HCT116 (cell line): ENCODE measurements around the gene IMMP2L. TPM values are rescaled to one million over a fixed set of nuclear protein-coding genes. Genes with fewer than 3 reads are reported as not detected.
"Not testable (repeated sequence)": the region's sequence is repeated elsewhere in the genome, so short reads cannot be mapped to it uniquely, and the experiment has no call there.

Experiments
- ATAC-seq: fragments of 200-7000 bp; cut with Tn5 transposase; 2 replicates; pipeline ENCODE4 v1.9.1; 2020; ENCODE audit warnings: mild to moderate bottlenecking, moderate library complexity
- BruUV-seq: library from RNA; stranded (reverse); fragments of 400-500 nt; replicated peaks from 2 replicates; lab custom pipeline; 2021; lab: Mats Ljungman, UMichigan
- CTCF ChIA-PET: fragments of 300-600 bp; sonication (Branson Sonifier 250); formaldehyde crosslinking; loops from one replicate; lab custom pipeline; 2021; ENCODE audit warnings: antibody characterized with exemption; lab: Charles Lee
- POLR2A ChIA-PET: fragments of 300-600, 350-600 bp; sonication (Branson Sonifier 250); formaldehyde crosslinking; loops from one replicate; lab custom pipeline; 2021; ENCODE audit warnings: antibody characterized with exemption; lab: Charles Lee
- RAD21 ChIA-PET, 2 experiments: fragments of 300-600 bp; sonication (Branson Sonifier 250); formaldehyde crosslinking; loops; one replicate each; lab custom pipeline; 2023; ENCODE audit warnings: low total read pairs in 2 of 2; ENCODE audit not compliant: uncharacterized antibody in 2 of 2, unreplicated experiment in 2 of 2, low non-redundant PET in 1 of 2; lab: Charles Lee
- DNase-seq: peaks from one replicate; pipeline ENCODE4 v3.0.0-alpha.2; 2010; ENCODE audit warnings: low read depth, low spot score
- H2AFZ ChIP-seq: fragments of 200-600 bp; shearing (Covaris generic), sonication (generic); 2 replicates; pipeline ENCODE4 v1.6.1; 2017; ENCODE audit warnings: low read depth, mixed run types, mixed read lengths, antibody characterized with exemption, low read length; ENCODE audit not compliant: poor library complexity, severe bottlenecking
- H3K27ac ChIP-seq: 2 replicates; pipeline ENCODE4 v1.5.1; 2012; ENCODE audit warnings: low read depth, low read length
- H3K27me3 ChIP-seq: fragments of 200-600 bp; sonication (generic); 2 replicates; pipeline ENCODE4 v1.6.1; 2016; ENCODE audit warnings: mixed run types, low read length, mixed read lengths; ENCODE audit not compliant: insufficient read depth
- H3K36me3 ChIP-seq, 2 experiments: fragments of 200-500 bp in 1 of 2; fragments of 200-600 bp in 1 of 2; sonication (Bioruptor generic) in 1 of 2; sonication (generic) in 1 of 2; 2 replicates each; pipeline versions ENCODE4 v1.5.1 to v1.6.1; 2014 to 2016; ENCODE audit warnings: low read length in 2 of 2, inconsistent platforms in 1 of 2, mixed read lengths in 1 of 2, mixed run types in 1 of 2; ENCODE audit not compliant: insufficient read depth in 2 of 2, control insufficient read depth in 1 of 2
- H3K4me1 ChIP-seq, 2 experiments: fragments of 200-600 bp in 1 of 2; sonication (generic) in 1 of 2; 2 replicates each; pipeline versions ENCODE4 v1.5.1 to v1.6.1; 2012 to 2017; ENCODE audit warnings: low read length in 2 of 2, inconsistent platforms in 1 of 2, mild to moderate bottlenecking in 1 of 2, mixed read lengths in 1 of 2, mixed run types in 1 of 2, moderate library complexity in 1 of 2; ENCODE audit not compliant: insufficient read depth in 2 of 2, control insufficient read depth in 1 of 2
- H3K4me2 ChIP-seq: fragments of 200-600 bp; sonication (generic); 2 replicates; pipeline ENCODE4 v1.6.1; 2017; ENCODE audit warnings: mixed run types, low read length, mixed read lengths
- H3K4me3 ChIP-seq, 2 experiments: fragments of 200-600 bp in 1 of 2; sonication (generic) in 1 of 2; replicated peaks in 1 of 2; 2 replicates each; pipeline ENCODE4 v1.5.1; 2011 to 2016; ENCODE audit warnings: low read length in 2 of 2, control low read depth in 1 of 2, low read depth in 1 of 2, mild to moderate bottlenecking in 1 of 2, mixed read lengths in 1 of 2, mixed run types in 1 of 2
- H3K79me2 ChIP-seq: fragments of 200-600 bp; sonication (generic); 2 replicates; pipeline ENCODE4 v1.6.1; 2017; ENCODE audit warnings: mild to moderate bottlenecking, mixed run types, low read length, moderate library complexity, mixed read lengths; ENCODE audit not compliant: insufficient read depth
- H3K9ac ChIP-seq: fragments of 200-600 bp; sonication (generic); 2 replicates; pipeline ENCODE4 v1.6.1; 2016; ENCODE audit warnings: low read length, mixed read lengths
- H3K9me2 ChIP-seq: fragments of 200-600 bp; sonication (generic), shearing (Covaris generic); 2 replicates; pipeline ENCODE4 v1.6.1; 2017; ENCODE audit warnings: mixed run types, mild to moderate bottlenecking, moderate library complexity; ENCODE audit not compliant: insufficient read depth
- H3K9me3 ChIP-seq, 2 experiments: fragments of 200-500 bp in 1 of 2; fragments of 200-600 bp in 1 of 2; sonication (Bioruptor generic) in 1 of 2; sonication (generic) in 1 of 2; 2 replicates each; pipeline ENCODE4 v1.6.1; 2014 to 2017; ENCODE audit warnings: low read length in 2 of 2, mixed read lengths in 2 of 2, inconsistent platforms in 1 of 2, low read depth in 1 of 2, mild to moderate bottlenecking in 1 of 2, mixed run types in 1 of 2, moderate library complexity in 1 of 2; ENCODE audit not compliant: control insufficient read depth in 1 of 2, insufficient read depth in 1 of 2
- H4K20me1 ChIP-seq: fragments of 200-600 bp; sonication (generic), shearing (Covaris generic); 2 replicates; pipeline ENCODE4 v1.6.1; 2017; ENCODE audit warnings: mixed run types, mild to moderate bottlenecking, moderate library complexity; ENCODE audit not compliant: insufficient read depth
- CEBPB ChIP-seq: IDR thresholded peaks from 2 replicates; pipeline ENCODE4 v1.6.1; 2012; ENCODE audit warnings: low read depth
- ELF1 ChIP-seq: IDR thresholded peaks from 2 replicates; pipeline ENCODE4 v1.6.1; 2012; ENCODE audit warnings: low read depth, borderline replicate concordance
- EZH2phosphoT487 ChIP-seq: fragments of 200-600 bp; IDR thresholded peaks from 2 replicates; pipeline ENCODE4 v1.6.1; 2018; ENCODE audit warnings: antibody characterized with exemption, borderline replicate concordance
- FOSL1 ChIP-seq: IDR thresholded peaks from 2 replicates; pipeline ENCODE4 v1.6.1; 2012; ENCODE audit warnings: low read depth
- JUND ChIP-seq: IDR thresholded peaks from 2 replicates; pipeline ENCODE4 v1.6.1; 2012
- POLR2A ChIP-seq: IDR thresholded peaks from 2 replicates; pipeline ENCODE4 v1.7.0; 2011; ENCODE audit warnings: borderline replicate concordance; ENCODE audit not compliant: insufficient read depth, insufficient read length; ENCODE audit errors: extremely low read depth
- POLR2AphosphoS5 ChIP-seq: IDR thresholded peaks from 2 replicates; pipeline ENCODE4 v1.6.1; 2011; ENCODE audit warnings: mild to moderate bottlenecking, low read depth, low read length, moderate library complexity
- RAD21 ChIP-seq: IDR thresholded peaks from 2 replicates; pipeline ENCODE4 v1.6.1; 2012; ENCODE audit warnings: low read depth, mild to moderate bottlenecking
- SP1 ChIP-seq: IDR thresholded peaks from 2 replicates; pipeline ENCODE4 v1.6.1; 2012; ENCODE audit warnings: low read depth
- SRF ChIP-seq: IDR thresholded peaks from 2 replicates; pipeline ENCODE4 v1.6.1; 2012; ENCODE audit warnings: low read depth
- YY1 ChIP-seq: IDR thresholded peaks from 2 replicates; pipeline ENCODE4 v1.6.1; 2011; ENCODE audit warnings: low read length, low read depth, moderate library complexity, mild to moderate bottlenecking; ENCODE audit not compliant: insufficient replicate concordance; ENCODE audit errors: extremely low read depth
- ZFX ChIP-seq: fragments of 450-650 bp; IDR thresholded peaks from 2 replicates; pipeline ENCODE4 v1.6.1; 2017
- intact Hi-C: fragments of 100-400 bp; cut with micrococcal nuclease; formaldehyde crosslinking; loops from 2 replicates; pipeline ENCODE4 v1.10.0; 2022
- total RNA-seq: library from RNA; stranded (reverse); gene quantifications from one replicate; pipeline ENCODE4 v1.2.1, GENCODE V29; 2021; ENCODE audit not compliant: unreplicated experiment
- TF ChIP-seq, protein P1 (sequence below): IDR thresholded peaks from 2 replicates; pipeline ENCODE4 v1.6.1; 2011; ENCODE audit warnings: mild to moderate bottlenecking, low read length, moderate library complexity; ENCODE audit not compliant: insufficient replicate concordance; ENCODE audit errors: extremely low read depth
- TF ChIP-seq, protein P2 (sequence below): IDR thresholded peaks from 2 replicates; pipeline ENCODE4 v1.6.1; 2012
- TF ChIP-seq, protein P3 (sequence below): IDR thresholded peaks from 2 replicates; pipeline ENCODE4 v1.6.1; 2012; ENCODE audit warnings: low read depth

IMMP2L gene
- total RNA-seq, 1 experiment from 2014 or later = 21.1 TPM

DNA sequence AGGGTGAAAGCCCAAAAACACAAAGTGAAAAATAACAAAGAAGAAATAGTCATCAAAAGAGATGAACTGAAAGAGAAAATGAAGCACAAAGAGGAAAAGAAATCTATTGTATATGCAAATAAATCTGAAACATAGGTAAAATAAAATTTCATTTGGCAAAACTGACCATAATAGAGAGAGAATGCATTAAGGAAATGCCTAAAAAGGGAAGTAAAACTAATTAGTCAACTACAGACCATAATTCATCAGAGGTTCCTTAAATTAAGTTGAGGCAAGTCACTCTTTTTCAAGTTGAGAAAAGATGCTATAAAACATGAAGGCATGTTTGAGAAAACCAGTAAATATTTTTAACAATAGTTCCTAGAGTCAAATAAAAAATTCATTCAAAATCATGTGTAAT lies 238.1 kb downstream of the IMMP2L start:
- no peaks in the 10 kb centered on the region; the same call in 1 of the 2 replicates for H3K9me2 ChIP-seq
- H3K79me2 ChIP-seq = no peaks in the 10 kb centered on the region
- ChIA-PET POLR2A (no interaction called here), RAD21 (no interaction called here), CTCF (no interaction called here)
- H3K9me3 ChIP-seq = no peaks in the 10 kb centered on the region
- no peak for DNase-seq
- H3K9ac ChIP-seq = no peak overlapping the region
- H3K27ac ChIP-seq = no peak overlapping the region
- H3K36me3 ChIP-seq = no peaks in the 10 kb centered on the region
- ATAC-seq = no peak
- intact Hi-C loops = no loop called here
- H3K27me3 ChIP-seq = no peaks in the 10 kb centered on the region
- no peaks in the 10 kb centered on the region for H3K4me1 ChIP-seq
- no peak overlapping the region for H3K4me2 ChIP-seq
- no TSS peak for BruUV-seq
- TF ChIP-seq, protein P1, sequence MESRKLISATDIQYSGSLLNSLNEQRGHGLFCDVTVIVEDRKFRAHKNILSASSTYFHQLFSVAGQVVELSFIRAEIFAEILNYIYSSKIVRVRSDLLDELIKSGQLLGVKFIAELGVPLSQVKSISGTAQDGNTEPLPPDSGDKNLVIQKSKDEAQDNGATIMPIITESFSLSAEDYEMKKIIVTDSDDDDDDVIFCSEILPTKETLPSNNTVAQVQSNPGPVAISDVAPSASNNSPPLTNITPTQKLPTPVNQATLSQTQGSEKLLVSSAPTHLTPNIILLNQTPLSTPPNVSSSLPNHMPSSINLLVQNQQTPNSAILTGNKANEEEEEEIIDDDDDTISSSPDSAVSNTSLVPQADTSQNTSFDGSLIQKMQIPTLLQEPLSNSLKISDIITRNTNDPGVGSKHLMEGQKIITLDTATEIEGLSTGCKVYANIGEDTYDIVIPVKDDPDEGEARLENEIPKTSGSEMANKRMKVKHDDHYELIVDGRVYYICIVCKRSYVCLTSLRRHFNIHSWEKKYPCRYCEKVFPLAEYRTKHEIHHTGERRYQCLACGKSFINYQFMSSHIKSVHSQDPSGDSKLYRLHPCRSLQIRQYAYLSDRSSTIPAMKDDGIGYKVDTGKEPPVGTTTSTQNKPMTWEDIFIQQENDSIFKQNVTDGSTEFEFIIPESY = no peak
- TF ChIP-seq CEBPB (no peak), SRF (no peak), SP1 (no peak), EZH2phosphoT487 (no peak), ELF1 (no peak), POLR2A (no peak), ZFX (no peak), POLR2AphosphoS5 (no peak), YY1 (no peak), JUND (no peak), FOSL1 (no peak), RAD21 (no peak)
- TF ChIP-seq, protein P2, sequence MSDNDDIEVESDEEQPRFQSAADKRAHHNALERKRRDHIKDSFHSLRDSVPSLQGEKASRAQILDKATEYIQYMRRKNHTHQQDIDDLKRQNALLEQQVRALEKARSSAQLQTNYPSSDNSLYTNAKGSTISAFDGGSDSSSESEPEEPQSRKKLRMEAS = no peak
- TF ChIP-seq, protein P3, sequence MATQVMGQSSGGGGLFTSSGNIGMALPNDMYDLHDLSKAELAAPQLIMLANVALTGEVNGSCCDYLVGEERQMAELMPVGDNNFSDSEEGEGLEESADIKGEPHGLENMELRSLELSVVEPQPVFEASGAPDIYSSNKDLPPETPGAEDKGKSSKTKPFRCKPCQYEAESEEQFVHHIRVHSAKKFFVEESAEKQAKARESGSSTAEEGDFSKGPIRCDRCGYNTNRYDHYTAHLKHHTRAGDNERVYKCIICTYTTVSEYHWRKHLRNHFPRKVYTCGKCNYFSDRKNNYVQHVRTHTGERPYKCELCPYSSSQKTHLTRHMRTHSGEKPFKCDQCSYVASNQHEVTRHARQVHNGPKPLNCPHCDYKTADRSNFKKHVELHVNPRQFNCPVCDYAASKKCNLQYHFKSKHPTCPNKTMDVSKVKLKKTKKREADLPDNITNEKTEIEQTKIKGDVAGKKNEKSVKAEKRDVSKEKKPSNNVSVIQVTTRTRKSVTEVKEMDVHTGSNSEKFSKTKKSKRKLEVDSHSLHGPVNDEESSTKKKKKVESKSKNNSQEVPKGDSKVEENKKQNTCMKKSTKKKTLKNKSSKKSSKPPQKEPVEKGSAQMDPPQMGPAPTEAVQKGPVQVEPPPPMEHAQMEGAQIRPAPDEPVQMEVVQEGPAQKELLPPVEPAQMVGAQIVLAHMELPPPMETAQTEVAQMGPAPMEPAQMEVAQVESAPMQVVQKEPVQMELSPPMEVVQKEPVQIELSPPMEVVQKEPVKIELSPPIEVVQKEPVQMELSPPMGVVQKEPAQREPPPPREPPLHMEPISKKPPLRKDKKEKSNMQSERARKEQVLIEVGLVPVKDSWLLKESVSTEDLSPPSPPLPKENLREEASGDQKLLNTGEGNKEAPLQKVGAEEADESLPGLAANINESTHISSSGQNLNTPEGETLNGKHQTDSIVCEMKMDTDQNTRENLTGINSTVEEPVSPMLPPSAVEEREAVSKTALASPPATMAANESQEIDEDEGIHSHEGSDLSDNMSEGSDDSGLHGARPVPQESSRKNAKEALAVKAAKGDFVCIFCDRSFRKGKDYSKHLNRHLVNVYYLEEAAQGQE = no peak
- H2AFZ ChIP-seq = no peak overlapping the region
- no peaks in the 10 kb centered on the region; the same call in 1 of the 2 replicates for H4K20me1 ChIP-seq
- no peak overlapping the region for H3K4me3 ChIP-seq

DNA sequence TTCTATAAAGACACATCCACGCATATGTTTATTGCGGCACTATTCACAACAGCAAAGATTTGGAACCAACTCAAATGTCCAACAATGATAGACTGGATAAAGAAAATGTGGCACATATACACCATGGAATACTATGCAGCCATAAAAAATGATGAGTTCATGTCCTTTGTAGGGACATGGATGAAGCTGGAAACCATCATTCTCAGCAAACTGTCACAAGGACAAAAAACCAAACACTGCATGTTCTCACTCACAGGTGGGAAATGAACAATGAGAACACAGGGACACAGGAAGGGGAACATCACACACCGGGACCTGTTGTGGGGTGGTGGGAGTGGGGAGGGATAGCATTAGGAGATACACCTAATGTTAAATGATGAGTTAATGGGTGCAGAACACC lies 238.6 kb downstream of the IMMP2L start:
- ATAC-seq, H4K20me1 ChIP-seq, DNase-seq, H3K9me3 ChIP-seq, H2AFZ ChIP-seq, H3K9ac ChIP-seq, H3K36me3 ChIP-seq, CTCF ChIA-PET, H3K79me2 ChIP-seq, BruUV-seq, H3K9me2 ChIP-seq, H3K27me3 ChIP-seq, H3K4me3 ChIP-seq, POLR2A ChIA-PET, RAD21 ChIA-PET, intact Hi-C loops, H3K4me2 ChIP-seq, H3K4me1 ChIP-seq, H3K27ac ChIP-seq: not testable (repeated sequence)
